RPMI7951 (cell line): Measurements from ENCODE around the gene ABCA12. TPM values are rescaled to one million over a fixed set of nuclear protein-coding genes. Genes with fewer than 3 reads are reported as not detected.

Source experiments
- DNase-seq: peaks from one replicate; pipeline ENCODE4 v3.0.0-alpha.2; 2012; ENCODE audit warnings: low read depth
- total RNA-seq: library from RNA; depleted of rRNA; stranded (reverse); fragments of >200 nt; shearing (Covaris generic); gene quantifications from 2 replicates; pipeline ENCODE4 v1.2.3, GENCODE V29; 2014; rRNA removed

The ABCA12 gene
- total RNA-seq, 1 experiment from 2014 or later: not detected

DNA sequence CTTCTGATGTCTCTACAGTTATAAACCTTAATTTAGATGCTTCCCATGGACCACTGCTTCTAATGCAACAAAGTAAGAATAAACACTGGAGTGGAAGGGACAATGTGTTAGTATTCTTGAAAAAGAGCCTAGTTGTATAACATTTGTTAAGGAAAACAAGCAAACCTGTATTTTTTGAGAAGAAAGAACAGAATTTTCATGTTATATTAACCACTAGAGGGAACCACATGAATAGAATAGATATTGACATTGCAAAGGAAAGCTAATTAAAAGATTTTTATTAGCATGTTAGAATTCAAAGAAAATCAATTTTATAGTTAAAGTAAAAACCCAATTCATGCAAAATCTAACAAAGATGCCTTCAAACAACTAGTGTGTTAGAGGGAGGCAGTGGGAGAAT lies 177.7 kb downstream of the ABCA12 start:
- peak; percentile 7 for DNase-seq

DNA sequence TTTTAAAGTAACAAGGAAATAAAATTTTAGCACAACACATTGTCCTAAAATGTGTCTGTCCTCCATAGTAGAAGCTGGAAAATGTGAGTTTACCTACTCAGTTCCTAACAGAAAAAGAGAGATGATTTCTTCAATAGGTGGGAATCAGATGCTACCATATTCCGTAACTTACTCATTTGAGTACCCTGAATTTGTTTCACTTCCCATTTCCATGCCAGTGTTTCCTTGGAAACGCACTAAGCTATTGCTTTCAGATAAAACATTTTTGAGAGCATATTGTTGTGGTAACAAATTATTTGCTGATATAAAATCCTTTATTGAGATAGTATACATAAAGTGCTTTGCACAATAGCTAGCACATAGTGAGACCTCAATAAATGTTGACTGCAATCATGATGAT lies 191.5 kb downstream of the ABCA12 start:
- no peak for DNase-seq

DNA sequence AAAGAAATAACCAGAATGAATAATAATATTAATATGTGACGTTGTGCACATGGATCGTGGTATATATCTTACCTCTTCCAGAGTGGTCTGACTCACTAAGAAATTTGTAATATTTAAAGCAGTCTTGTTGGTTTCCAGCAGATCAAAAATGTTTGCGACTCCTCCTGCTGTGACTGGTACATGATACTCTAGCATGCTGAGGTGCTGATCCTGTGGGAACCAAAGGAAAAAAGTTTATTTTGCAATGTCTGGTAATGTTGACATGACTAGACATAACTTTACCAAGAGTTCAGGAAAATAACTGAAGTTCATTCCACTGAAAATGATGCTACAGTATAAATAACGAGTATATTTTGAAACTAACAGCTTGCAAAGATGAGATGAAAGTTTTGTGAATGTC lies 204.4 kb downstream of the ABCA12 start:
- DNase-seq: no peak

DNA sequence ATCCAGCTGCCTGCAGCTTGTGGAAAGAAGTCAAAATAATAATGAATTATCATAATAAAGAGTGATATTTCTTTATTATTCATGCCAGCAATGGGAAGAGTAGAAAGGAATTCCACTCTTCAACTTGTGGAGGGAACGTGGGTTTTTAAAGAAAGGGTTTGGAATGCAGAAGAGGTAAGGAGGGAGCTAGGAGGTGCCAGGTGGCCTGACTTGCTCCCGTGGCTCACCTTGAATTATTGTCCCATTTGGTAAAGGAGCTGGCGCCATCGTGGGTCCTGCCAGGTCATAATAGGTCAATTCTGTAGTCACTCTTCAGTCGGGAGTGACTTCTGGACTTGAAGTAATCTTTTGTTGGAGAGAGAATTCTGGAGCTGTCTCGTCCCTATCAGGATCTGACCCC lies 233.8 kb downstream of the ABCA12 start:
- DNase-seq: no peak

DNA sequence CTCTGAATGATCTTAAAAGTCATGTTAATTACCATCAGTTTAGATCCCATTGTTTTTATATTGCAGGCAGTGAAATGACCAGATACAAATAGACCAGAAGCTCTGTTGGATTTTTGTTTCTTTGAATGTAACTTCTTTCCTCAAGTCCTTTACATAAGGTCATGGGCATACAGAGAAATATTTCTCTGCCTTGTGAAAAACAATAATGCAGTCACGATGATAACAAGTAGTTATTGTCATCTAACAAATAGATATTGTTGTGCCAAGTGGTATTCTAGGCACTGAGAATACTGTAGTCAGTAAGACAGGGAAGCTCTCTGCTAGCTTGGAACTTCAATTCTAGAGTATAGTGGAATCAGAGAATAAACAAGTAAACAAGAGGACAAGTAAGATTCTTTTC lies 234.2 kb downstream of the ABCA12 start:
- DNase-seq: no peak

DNA sequence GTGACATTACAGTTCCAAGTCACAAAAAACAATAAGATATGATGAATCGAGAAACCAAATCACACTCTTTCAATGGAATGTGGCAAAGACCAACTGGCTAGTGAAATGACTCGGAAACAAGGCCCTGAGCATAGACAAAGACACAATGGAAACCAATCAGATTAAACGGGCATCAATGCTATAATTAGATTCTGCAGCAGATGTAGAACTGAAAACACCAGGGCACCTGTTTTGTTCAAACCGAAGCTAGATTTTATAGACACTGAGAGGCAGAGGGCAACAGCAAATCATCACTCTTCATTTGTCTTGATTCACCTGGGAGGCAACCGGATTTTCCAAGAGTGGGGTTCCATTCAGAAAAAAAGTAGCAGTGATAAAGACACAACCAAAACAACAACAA lies 236.1 kb downstream of the ABCA12 start:
- no peak for DNase-seq

DNA sequence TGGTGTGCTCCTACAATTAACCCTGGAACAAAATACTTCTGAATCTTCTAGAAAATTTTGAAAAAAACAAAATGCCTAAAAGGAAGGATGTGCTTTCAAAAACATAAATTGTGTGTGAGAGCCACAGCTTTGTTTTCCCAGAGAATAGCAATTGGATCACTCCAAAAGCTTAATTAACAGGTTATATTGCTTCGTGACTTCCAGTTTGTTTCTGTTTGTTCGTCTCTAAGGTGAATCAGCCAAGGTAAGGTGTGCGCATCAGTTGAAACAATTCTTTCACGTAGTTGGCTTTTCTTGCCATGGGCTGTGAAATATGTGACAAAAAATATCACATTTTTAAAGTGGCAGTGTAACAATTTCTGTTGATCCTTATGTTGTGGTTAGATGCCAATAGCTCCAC lies 238.7 kb downstream of the ABCA12 start:
- DNase-seq: no peak

DNA sequence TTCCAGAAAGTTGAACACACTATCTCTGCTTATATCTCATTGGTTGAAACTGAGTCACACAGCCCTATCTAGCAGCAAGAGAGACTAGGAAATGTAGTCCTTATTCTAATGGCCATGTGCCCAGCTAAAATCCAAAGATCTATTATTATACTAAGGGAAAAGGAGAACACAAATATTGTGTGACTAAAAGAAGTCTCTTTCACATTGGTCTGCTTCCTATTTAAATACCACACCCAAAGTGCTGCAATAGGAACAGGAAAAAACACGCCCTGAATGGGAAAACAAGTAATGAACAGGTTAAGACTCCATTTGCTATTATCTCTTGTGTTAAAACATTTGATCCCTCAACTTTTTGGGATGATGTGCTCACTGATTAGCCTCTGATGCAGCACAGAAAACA lies 242.2 kb downstream of the ABCA12 start:
- no peak for DNase-seq

DNA sequence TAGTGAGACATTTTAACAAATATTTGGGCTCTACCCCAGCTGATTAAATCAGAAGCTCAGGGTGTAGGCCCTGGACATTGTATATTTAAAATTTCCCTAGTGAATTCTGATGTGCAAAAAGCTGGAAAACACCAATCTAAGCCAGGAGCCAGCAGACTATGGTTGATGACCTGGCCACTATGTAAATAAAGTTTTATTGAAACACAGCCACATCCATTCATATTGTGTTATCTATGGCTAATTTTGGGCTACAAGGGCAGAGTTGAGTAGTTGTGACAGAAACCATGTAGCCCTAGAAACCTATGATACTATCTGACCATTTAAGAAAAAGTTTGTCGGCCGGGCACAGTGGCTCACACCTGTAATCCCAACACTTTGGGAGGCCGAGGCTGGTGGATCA lies 243.0 kb downstream of the ABCA12 start:
- no peak for DNase-seq

DNA sequence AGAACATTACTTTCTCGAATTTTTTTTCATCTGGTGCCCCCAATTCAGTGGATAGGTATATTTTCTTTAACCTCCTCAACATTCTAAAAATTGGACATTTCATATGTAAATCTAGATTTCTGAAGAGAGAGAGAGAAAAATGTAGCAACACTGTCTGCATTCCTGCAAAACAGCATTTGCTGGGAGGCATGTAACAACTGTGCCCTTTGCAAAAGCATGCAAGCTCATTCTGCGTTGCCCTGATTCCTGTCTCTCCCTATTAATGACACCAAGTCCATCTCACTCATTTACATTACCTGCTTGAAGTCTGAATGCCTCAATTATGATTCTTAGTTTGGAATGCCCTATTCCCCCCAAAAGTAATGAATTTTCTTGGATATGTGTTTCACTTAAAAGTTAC lies 249.1 kb downstream of the ABCA12 start:
- no peak for DNase-seq

DNA sequence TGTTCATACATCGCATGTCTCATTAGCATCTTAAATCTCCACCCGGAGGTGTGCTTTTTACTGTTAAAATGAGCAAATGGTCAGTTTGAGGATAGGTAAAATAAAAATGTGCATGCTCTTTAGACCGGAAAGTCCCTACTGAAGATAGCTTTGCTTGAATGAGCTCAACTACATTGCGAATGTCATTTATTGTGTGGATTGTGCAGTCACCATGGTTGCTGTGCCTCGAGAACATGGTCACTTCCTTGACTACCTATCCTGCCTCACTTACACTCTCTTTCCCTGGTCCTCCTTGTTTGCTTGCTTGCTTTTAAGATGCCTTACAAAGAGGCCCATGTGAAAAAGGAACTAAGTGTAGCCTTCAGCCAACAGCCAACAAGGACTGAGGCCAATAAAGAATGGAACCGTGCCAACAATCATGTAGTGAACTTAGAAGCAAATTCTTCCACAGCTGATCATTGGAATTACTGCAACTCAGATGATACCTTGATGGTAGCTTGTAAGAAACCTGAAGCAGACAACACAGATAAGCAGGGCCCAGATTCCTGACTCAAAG lies 256.7 kb downstream of the ABCA12 start:
- no peak for DNase-seq

Other genes with a start within 250 kb of the ABCA12 start
- gene ATIC, start 173.4 kb upstream of the ABCA12 start, total RNA-seq: 19.8 and 25.7 TPM in 2 replicates